SU-DHL-6 (cell line): ENCODE measurements around the gene LRFN2.

Experiments used
- CTCF ChIP-seq: fragments of 200-600 bp; sonication (generic); IDR thresholded peaks from one replicate; pipeline ENCODE4 v1.5.1; 2017; ENCODE audit warnings: antibody characterized with exemption, mild to moderate bottlenecking, low read length, moderate library complexity; ENCODE audit not compliant: insufficient read depth, poor library complexity, severe bottlenecking
- EZH2phosphoT487 ChIP-seq: fragments of 200-600 bp; sonication (generic), shearing (Covaris generic); conservative IDR thresholded peaks from 2 replicates; pipeline ENCODE4 v1.6.1; 2018; ENCODE audit warnings: mild to moderate bottlenecking, antibody characterized with exemption, low read length, moderate library complexity, mixed read lengths

GRCh38 chr6:40400738-40401137 lies 186.4 kb downstream of the LRFN2 start:
- TF ChIP-seq CTCF = no peak
- no peak for TF ChIP-seq EZH2phosphoT487
